C4-2B (cell line): Measurements from ENCODE around the gene DZIP3.

Experiments
- H3K27ac ChIP-seq: fragments of 450-650 bp; 2 replicates; pipeline ENCODE4 v1.5.1; 2017
- CTCF ChIP-seq: fragments of 450-650 bp; conservative IDR thresholded peaks from 2 replicates; pipeline ENCODE4 v1.5.1; 2017; ENCODE audit warnings: mild to moderate bottlenecking
- ZFX ChIP-seq: fragments of 450-650 bp; IDR thresholded peaks from 2 replicates; pipeline ENCODE4 v1.6.1; 2017

Gene DZIP3

GRCh38 chr3:108554229-108554628, 35.3 kb upstream of the DZIP3 start:
- H3K27ac ChIP-seq: no peak overlapping the region; the same call in 1 of the 2 replicates
- TF ChIP-seq ZFX (no peak), CTCF (no peak)

- no peak overlapping the region for H3K27ac ChIP-seq
These were observed 34.5 kb upstream of the DZIP3 start for GRCh38 chr3:108554913-108555571.

GRCh38 chr3:108555966-108556581, 33.4 kb upstream of the DZIP3 start:
- H3K27ac ChIP-seq: no peak overlapping the region
- no peak for TF ChIP-seq CTCF
- TF ChIP-seq ZFX: no peak

More at GRCh38 chr3:108554913-108555571, 34.5 kb upstream of the DZIP3 start:
- no peak for TF ChIP-seq ZFX
- no peak for TF ChIP-seq CTCF

GRCh38 chr3:108562565-108562964, 27.0 kb upstream of the DZIP3 start:
- TF ChIP-seq ZFX (no peak), CTCF (no peak)
- H3K27ac ChIP-seq: no peak overlapping the region

- H3K27ac ChIP-seq: no peak overlapping the region
- no peak for TF ChIP-seq ZFX
- TF ChIP-seq CTCF: no peak
These were observed 25.0 kb upstream of the DZIP3 start for GRCh38 chr3:108564564-108564963.

- TF ChIP-seq ZFX (no peak), CTCF (no peak)
- no peak overlapping the region for H3K27ac ChIP-seq
These were observed 24.0 kb upstream of the DZIP3 start for GRCh38 chr3:108565506-108565905.

GRCh38 chr3:108566599-108566998, 22.9 kb upstream of the DZIP3 start:
- no peak overlapping the region for H3K27ac ChIP-seq
- TF ChIP-seq CTCF (no peak), ZFX (no peak)
